Natural killer cell (primary cell): ENCODE results near the gene AP2S1. TPM values are rescaled to one million over a fixed set of nuclear protein-coding genes. Genes with fewer than 3 reads are reported as not detected.

ENCODE experiments used
- ATAC-seq, 3 donors: fragments of 150-1000 bp in 2 of 3; fragments of 200-7000 bp in 1 of 3; cut with Tn5 transposase; 1 replicate in 1 of 3; 2 replicates in 2 of 3; pipeline ENCODE4 v1.10.0; 2021; ENCODE audit warnings: mild to moderate bottlenecking in 2 of 3, moderate library complexity in 2 of 3
- DNase-seq, 2 donors: peaks; one replicate each; pipeline versions ENCODE4 v3.0.0 to v3.0.0-alpha.2; 2013 to 2021; ENCODE audit warnings: mixed read lengths in 1 of 2
- H3K27ac ChIP-seq: one replicate; pipeline ENCODE4 v1.5.1; 2013; ENCODE audit warnings: mild to moderate bottlenecking, low read length
- H3K27me3 ChIP-seq: one replicate; pipeline ENCODE4 v1.6.1; 2013; ENCODE audit warnings: low read length; ENCODE audit not compliant: control insufficient read depth, insufficient read depth
- H3K36me3 ChIP-seq: one replicate; pipeline ENCODE4 v1.6.1; 2013; ENCODE audit warnings: low read length; ENCODE audit not compliant: control insufficient read depth, insufficient read depth
- H3K4me1 ChIP-seq: one replicate; pipeline ENCODE4 v1.6.1; 2013; ENCODE audit warnings: low read length; ENCODE audit not compliant: control insufficient read depth, insufficient read depth
- H3K4me3 ChIP-seq: one replicate; pipeline ENCODE4 v1.5.1; 2013; ENCODE audit warnings: low read length
- H3K9me3 ChIP-seq: one replicate; pipeline ENCODE4 v1.6.1; 2013; ENCODE audit warnings: low read length; ENCODE audit not compliant: control insufficient read depth, insufficient read depth
- H3K27ac Mint-ChIP-seq, 2 donors: one replicate each; pipeline ENCODE4 v1.8.0; 2022; ENCODE audit warnings: mild to moderate bottlenecking in 2 of 2, mixed read lengths in 2 of 2, moderate library complexity in 1 of 2
- H3K27me3 Mint-ChIP-seq, 2 donors: one replicate each; pipeline ENCODE4 v1.8.0; 2022; ENCODE audit warnings: low read depth in 2 of 2, mixed read lengths in 2 of 2
- H3K36me3 Mint-ChIP-seq: one replicate; pipeline ENCODE4 v1.8.0; 2022; ENCODE audit warnings: mixed read lengths
- H3K4me1 Mint-ChIP-seq, 2 donors: one replicate each; pipeline ENCODE4 v1.8.0; 2022; ENCODE audit warnings: mixed read lengths in 2 of 2
- H3K4me3 Mint-ChIP-seq: one replicate; pipeline ENCODE4 v1.8.0; 2022; ENCODE audit warnings: mild to moderate bottlenecking, moderate library complexity, mixed read lengths
- H3K9me3 Mint-ChIP-seq, 2 donors: one replicate each; pipeline ENCODE4 v1.8.0; 2022; ENCODE audit warnings: mixed read lengths in 2 of 2
- CTCF ChIP-seq: fragments of 200-600 bp; IDR thresholded peaks from one replicate; pipeline ENCODE4 v1.8.0; 2022; ENCODE audit warnings: antibody characterized with exemption
- WGBS: methylation state at CpG from one replicate; pipeline ENCODE4 v1.1.7; 2013; ENCODE audit warnings: missing lambda C conversion rate; ENCODE audit not compliant: insufficient coverage; 5-methylcytosine and 5-hydroxymethylcytosine counted together
- intact Hi-C: fragments of 100-400 bp; cut with micrococcal nuclease; formaldehyde crosslinking; loops from one replicate; pipeline ENCODE4 v1.14.2; 2022
- total RNA-seq, 4 donors: library from RNA; stranded (reverse); fragments of 120-200 nt in 1 of 4; gene quantifications; one replicate each; pipeline versions ENCODE4 v1.2.3 to v1.2.4, GENCODE V29; 2013 to 2022

The AP2S1 gene
- total RNA-seq, 3 donors from 2014 or later (not counting 1 experiment from before 2014, with no cell fraction given), result 45.0 to 49.1 (median 45.4) TPM

GRCh38 chr19:46839752-46840497 is 10.7 kb downstream of the AP2S1 start:
- no peak for TF ChIP-seq CTCF
- Mint-ChIP-seq H3K4me3 (no peak overlapping the region), H3K9me3 (no peaks in the 10 kb centered on the region), H3K4me1 (peaks cover 0 to 7% of the 10 kb centered on the region in 2 donors), H3K27me3 (no peaks in the 10 kb centered on the region), H3K27ac (no peak overlapping the region), H3K36me3 (no peaks in the 10 kb centered on the region)
- ATAC-seq (no peak), DNase-seq (no peak)
- H3K27ac ChIP-seq, result no peak overlapping the region
- no peak overlapping the region for H3K4me3 ChIP-seq
- intact Hi-C loops, result loop anchor here (1.0 kb wide), 1 partner anchor 83 kb away; no protein-coding TSS in a partner anchor
- 98% methylated on average over 10 of the region's 12 CpGs for WGBS
- no peaks in the 10 kb centered on the region for H3K9me3 ChIP-seq
- peaks cover 6% of the 10 kb centered on the region for H3K4me1 ChIP-seq
- no peaks in the 10 kb centered on the region for H3K27me3 ChIP-seq
- H3K36me3 ChIP-seq, result peaks cover 37% of the 10 kb centered on the region

- no peak overlapping the region for H3K4me3 ChIP-seq
- Mint-ChIP-seq H3K4me3 (no peak overlapping the region), H3K36me3 (no peaks in the 10 kb centered on the region), H3K27ac (no peak overlapping the region), H3K4me1 (peaks cover 0 to 6% of the 10 kb centered on the region in 2 donors), H3K9me3 (no peaks in the 10 kb centered on the region), H3K27me3 (no peaks in the 10 kb centered on the region)
- peaks cover 6% of the 10 kb centered on the region for H3K4me1 ChIP-seq
- no peak for TF ChIP-seq CTCF
- no peak overlapping the region for H3K27ac ChIP-seq
- WGBS, result 93% methylated on average over 20 of the region's 20 CpGs
- no peak for DNase-seq
- H3K9me3 ChIP-seq, result no peaks in the 10 kb centered on the region
- H3K36me3 ChIP-seq, result peaks cover 30% of the 10 kb centered on the region
- H3K27me3 ChIP-seq, result no peaks in the 10 kb centered on the region
- ATAC-seq, result no peak
- intact Hi-C loops, result no loop called here
Measured at GRCh38 chr19:46838160-46838559, 12.5 kb downstream of the AP2S1 start.

- no peaks in the 10 kb centered on the region for H3K4me1 ChIP-seq
- no peak overlapping the region for H3K4me3 Mint-ChIP-seq
- H3K27ac ChIP-seq, result no peak overlapping the region
- H3K9me3 Mint-ChIP-seq, result no peaks in the 10 kb centered on the region
- H3K27me3 ChIP-seq, result no peaks in the 10 kb centered on the region
- no peaks in the 10 kb centered on the region for H3K9me3 ChIP-seq
- H3K27me3 Mint-ChIP-seq, result peaks cover 0 to 4% of the 10 kb centered on the region in 2 donors
- no peaks in the 10 kb centered on the region for H3K4me1 Mint-ChIP-seq
- DNase-seq (no peak), ATAC-seq (no peak)
- H3K36me3 ChIP-seq, result peaks cover 15% of the 10 kb centered on the region
- no peaks in the 10 kb centered on the region for H3K36me3 Mint-ChIP-seq
- no peak for TF ChIP-seq CTCF
- H3K4me3 ChIP-seq, result no peak overlapping the region
- no peak overlapping the region for H3K27ac Mint-ChIP-seq
- WGBS, result 92% methylated on average over 6 of the region's 6 CpGs
- intact Hi-C loops, result no loop called here
Measured at GRCh38 chr19:46834984-46835383, 15.7 kb downstream of the AP2S1 start.

GRCh38 chr19:46834121-46834520 is 16.5 kb downstream of the AP2S1 start:
- intact Hi-C loops, result no loop called here
- no peaks in the 10 kb centered on the region for H3K9me3 ChIP-seq
- peaks cover 7% of the 10 kb centered on the region for H3K36me3 ChIP-seq
- Mint-ChIP-seq H3K27ac (no peak overlapping the region), H3K4me3 (no peak overlapping the region), H3K36me3 (no peaks in the 10 kb centered on the region), H3K9me3 (no peaks in the 10 kb centered on the region), H3K4me1 (no peaks in the 10 kb centered on the region), H3K27me3 (peaks cover 0 to 4% of the 10 kb centered on the region in 2 donors)
- H3K27ac ChIP-seq, result no peak overlapping the region
- TF ChIP-seq CTCF, result no peak
- H3K4me1 ChIP-seq, result no peaks in the 10 kb centered on the region
- DNase-seq (no peak), ATAC-seq (no peak)
- H3K4me3 ChIP-seq, result no peak overlapping the region
- H3K27me3 ChIP-seq, result no peaks in the 10 kb centered on the region
- 96% methylated on average over 5 of the region's 5 CpGs for WGBS
